OCI-LY7 (cell line): ENCODE data around the gene EGFLAM. TPM values are rescaled to one million over a fixed set of nuclear protein-coding genes. Genes with fewer than 3 reads are reported as not detected.

Experiments used
- BruUV-seq: library from RNA; stranded (reverse); fragments of 400-500 nt; replicated peaks from 2 replicates; lab custom pipeline; 2021; lab: Mats Ljungman, UMichigan
- CTCF ChIA-PET: fragments of 300-600 bp; sonication (Branson Sonifier 250); formaldehyde crosslinking; loops from one replicate; lab custom pipeline; 2022; ENCODE audit warnings: antibody characterized with exemption; ENCODE audit not compliant: unreplicated experiment; lab: Charles Lee
- POLR2A ChIA-PET: fragments of 300-600 bp; sonication (Branson Sonifier 250); formaldehyde crosslinking; loops from one replicate; lab custom pipeline; 2022; ENCODE audit warnings: antibody characterized with exemption; lab: Charles Lee
- DNase-seq: peaks from one replicate; pipeline ENCODE4 v3.0.0-alpha.2; 2015; ENCODE audit warnings: low spot score
- H2AFZ ChIP-seq: fragments of 200-600 bp; sonication (generic), shearing (Covaris generic); 2 replicates; pipeline ENCODE4 v1.6.1; 2014; ENCODE audit warnings: mild to moderate bottlenecking, antibody characterized with exemption, low read length, moderate library complexity
- H3K27ac ChIP-seq: fragments of 200-600 bp; sonication (generic); 2 replicates; pipeline ENCODE4 v1.5.1; 2014; ENCODE audit warnings: mixed run types, low read depth, mild to moderate bottlenecking, moderate library complexity, low read length, inconsistent platforms; ENCODE audit not compliant: poor library complexity, severe bottlenecking
- H3K36me3 ChIP-seq: fragments of 200-600 bp; sonication (generic); 2 replicates; pipeline ENCODE4 v1.6.1; 2014; ENCODE audit warnings: mild to moderate bottlenecking, antibody characterized with exemption, low read length, moderate library complexity, mixed read lengths; ENCODE audit not compliant: insufficient read depth
- H3K4me1 ChIP-seq: fragments of 200-600 bp; sonication (generic); 2 replicates; pipeline ENCODE4 v1.5.1; 2014; ENCODE audit warnings: mild to moderate bottlenecking, low read length; ENCODE audit not compliant: insufficient read depth, poor library complexity, severe bottlenecking
- H3K4me2 ChIP-seq: fragments of 200-600 bp; sonication (generic); 2 replicates; pipeline ENCODE4 v1.6.1; 2014; ENCODE audit warnings: mild to moderate bottlenecking, low read length
- H3K4me3 ChIP-seq: fragments of 200-600 bp; sonication (generic); 2 replicates; pipeline ENCODE4 v1.5.1; 2014; ENCODE audit warnings: mild to moderate bottlenecking, low read depth, low read length; ENCODE audit not compliant: poor library complexity, severe bottlenecking
- H3K79me2 ChIP-seq: fragments of 200-600 bp; sonication (generic); 2 replicates; pipeline ENCODE4 v1.6.1; 2016; ENCODE audit warnings: low read depth, mild to moderate bottlenecking, low read length, moderate library complexity, mixed read lengths; ENCODE audit not compliant: insufficient read depth
- H3K9me2 ChIP-seq: fragments of 200-600 bp; sonication (generic); 2 replicates; pipeline ENCODE4 v1.6.1; 2016; ENCODE audit warnings: mild to moderate bottlenecking, low read length, mixed read lengths; ENCODE audit not compliant: insufficient read depth
- H3K9me3 ChIP-seq: fragments of 200-600 bp; sonication (generic); 2 replicates; pipeline ENCODE4 v1.6.1; 2014; ENCODE audit warnings: mild to moderate bottlenecking, mixed run types, low read length, mixed read lengths
- H4K20me1 ChIP-seq: fragments of 200-600 bp; sonication (generic); 2 replicates; pipeline ENCODE4 v1.6.1; 2014; ENCODE audit warnings: mild to moderate bottlenecking, antibody characterized with exemption, low read length, moderate library complexity, mixed read lengths; ENCODE audit not compliant: insufficient read depth
- CTCF ChIP-seq: fragments of 200-600 bp; sonication (generic); conservative IDR thresholded peaks from 2 replicates; pipeline ENCODE4 v1.5.1; 2014; ENCODE audit warnings: mild to moderate bottlenecking, antibody characterized with exemption, low read length, moderate library complexity, mixed read lengths
- EZH2phosphoT487 ChIP-seq: fragments of 200-600 bp; sonication (generic); IDR thresholded peaks from 2 replicates; pipeline ENCODE4 v1.6.1; 2018; ENCODE audit warnings: low read depth, borderline replicate concordance, mild to moderate bottlenecking, mixed run types, antibody characterized with exemption, low read length, moderate library complexity, mixed read lengths
- intact Hi-C: fragments of 100-400 bp; cut with micrococcal nuclease; formaldehyde crosslinking; loops from one replicate; pipeline ENCODE4 v1.10.0; 2022; ENCODE audit not compliant: unreplicated experiment
- total RNA-seq, 2 experiments: library from RNA; depleted of rRNA in 1 of 2; stranded (reverse); fragments of >200 nt in 1 of 2; shearing (Covaris generic) in 1 of 2; gene quantifications; 2 replicates each; pipeline ENCODE4 v1.2.3, GENCODE V29; 2014 to 2022

EGFLAM gene
- total RNA-seq, 2 experiments from 2014 or later = not detected

DNA sequence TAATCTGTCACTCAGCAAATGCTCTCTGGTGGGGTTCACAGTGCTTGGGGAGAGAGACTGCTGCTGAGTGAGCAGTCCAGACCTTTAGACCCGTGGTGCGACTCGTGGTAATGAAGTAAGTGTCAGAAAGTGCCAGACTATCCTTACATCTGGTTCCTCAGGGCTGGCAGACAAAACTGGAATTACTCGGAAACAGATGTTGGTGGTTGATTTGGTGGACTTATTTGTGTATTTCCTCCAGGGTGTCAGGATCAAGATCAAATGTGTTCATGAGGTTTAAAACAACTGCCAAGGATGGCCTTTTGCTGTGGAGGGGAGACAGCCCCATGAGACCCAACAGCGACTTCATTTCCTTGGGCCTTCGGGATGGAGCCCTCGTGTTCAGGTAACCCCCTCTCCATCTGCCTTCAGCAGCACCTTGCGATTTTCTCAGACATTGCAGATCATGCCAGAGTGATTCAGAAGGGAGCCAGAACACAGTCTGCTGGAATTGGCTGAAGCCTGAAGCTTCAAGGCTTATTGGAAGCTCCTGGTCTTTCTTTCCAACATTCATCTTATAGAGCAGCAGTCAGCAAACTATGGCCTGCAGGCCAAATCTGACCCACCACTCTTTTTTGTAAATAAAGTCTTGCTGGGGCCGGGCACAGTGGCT, 192.8 kb downstream of the EGFLAM start:
- H4K20me1 ChIP-seq = peaks cover 20% of the 10 kb centered on the region
- no peak for TF ChIP-seq EZH2phosphoT487
- no peak for TF ChIP-seq CTCF
- no peak overlapping the region for H3K4me3 ChIP-seq
- intact Hi-C loops = loop anchor here (10.0 kb wide), 1 partner anchor 624 kb away; the partner anchor contains the start of gene RICTOR
- no peak overlapping the region for H2AFZ ChIP-seq
- H3K27ac ChIP-seq = no peak overlapping the region
- ChIA-PET POLR2A (interaction anchor here (0.7 kb wide), 1 partner anchor 9 kb away, joined by 7 read pairs; no protein-coding TSS in a partner anchor), CTCF (no interaction called here)
- no peaks in the 10 kb centered on the region for H3K9me3 ChIP-seq
- H3K79me2 ChIP-seq = no peaks in the 10 kb centered on the region
- H3K9me2 ChIP-seq = no peaks in the 10 kb centered on the region
- no peak overlapping the region for H3K4me2 ChIP-seq
- BruUV-seq = no TSS peak
- no peak for DNase-seq
- H3K4me1 ChIP-seq = peaks cover 21% of the 10 kb centered on the region
- H3K36me3 ChIP-seq = no peaks in the 10 kb centered on the region

GRCh38 chr5:38452201-38452600, 193.8 kb downstream of the EGFLAM start:
- Histone ChIP-seq H3K79me2 (no peaks in the 10 kb centered on the region), H3K9me3 (no peaks in the 10 kb centered on the region), H3K4me2 (no peak overlapping the region), H3K36me3 (no peaks in the 10 kb centered on the region), H2AFZ (no peak overlapping the region), H3K4me3 (no peak overlapping the region), H3K9me2 (no peaks in the 10 kb centered on the region), H3K4me1 (peaks cover 21% of the 10 kb centered on the region), H4K20me1 (peaks cover 20% of the 10 kb centered on the region), H3K27ac (no peak overlapping the region)
- no TSS peak for BruUV-seq
- TF ChIP-seq CTCF = no peak
- no peak for TF ChIP-seq EZH2phosphoT487
- DNase-seq = no peak
- intact Hi-C loops = loop anchor here (10.0 kb wide), 1 partner anchor 623 kb away; the partner anchor contains the start of gene RICTOR
- CTCF ChIA-PET = no interaction called here
- POLR2A ChIA-PET = interaction anchor here (2.2 kb wide), 1 partner anchor 8 kb away, joined by 6 read pairs; no protein-coding TSS in a partner anchor

- Histone ChIP-seq H3K27ac (no peak overlapping the region), H3K9me3 (no peaks in the 10 kb centered on the region), H2AFZ (no peak overlapping the region), H3K4me2 (peak overlapping the region; percentile 70), H4K20me1 (peaks cover 15% of the 10 kb centered on the region), H3K36me3 (no peaks in the 10 kb centered on the region), H3K9me2 (no peaks in the 10 kb centered on the region), H3K79me2 (no peaks in the 10 kb centered on the region), H3K4me1 (peaks cover 21% of the 10 kb centered on the region), H3K4me3 (no peak overlapping the region)
- no TSS peak for BruUV-seq
- POLR2A ChIA-PET = interaction anchor here (0.6 to 2.2 kb wide), 7 partner anchors 9 to 1575 kb away, joined by 3 to 6 read pairs (median 4); no protein-coding TSS in a partner anchor
- intact Hi-C loops = loop anchor here (10.0 kb wide), 1 partner anchor 621 kb away; the partner anchor contains the start of gene RICTOR
- peak; percentile 91 for DNase-seq
- TF ChIP-seq CTCF (no peak), EZH2phosphoT487 (no peak)
- CTCF ChIA-PET = interaction anchor here (1.4 to 1.6 kb wide), 2 partner anchors 12 to 33 kb away, joined by 3 to 8 read pairs; no protein-coding TSS in a partner anchor
Observed at GRCh38 chr5:38453506-38453905, 195.1 kb downstream of the EGFLAM start.
